Fibroblast of mammary gland (primary cell): ENCODE results near the gene ACOX2.
A peak's percentile ranks its signal among the peaks of the same experiment; 100 is the strongest.

Source experiments
- DNase-seq: peaks from one replicate; pipeline ENCODE4 v3.0.0-alpha.2; 2010; ENCODE audit warnings: low read depth
- H3K4me3 ChIP-seq: 2 replicates; pipeline ENCODE4 v1.5.1; 2011; ENCODE audit warnings: low read depth, mild to moderate bottlenecking, low read length, moderate library complexity; ENCODE audit not compliant: control insufficient read depth
- TF ChIP-seq, protein P1 (sequence below): conservative IDR thresholded peaks from 2 replicates; pipeline ENCODE4 v1.5.1; 2011; ENCODE audit warnings: low read depth, low read length, inconsistent platforms; ENCODE audit not compliant: control insufficient read depth, insufficient read depth

Gene ACOX2

DNA sequence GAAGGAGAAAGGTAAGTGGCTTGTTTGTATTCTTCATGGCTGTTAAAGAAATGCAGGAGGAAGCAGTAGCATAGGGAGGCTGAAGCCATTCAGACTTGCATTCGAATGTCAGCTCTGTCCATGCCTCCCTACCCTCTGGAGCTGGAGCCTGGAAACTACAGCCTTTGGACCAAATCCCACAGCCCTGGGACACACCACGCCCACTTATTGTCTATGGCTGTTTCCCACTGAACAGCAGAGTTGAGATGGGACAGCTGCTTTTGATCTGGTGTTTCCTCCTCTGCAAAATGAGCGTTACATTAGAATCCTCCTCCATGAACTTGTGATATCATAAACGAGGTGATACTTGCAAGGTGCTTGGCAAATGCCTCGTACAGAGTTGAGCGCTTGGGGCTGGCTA, 36.6 kb upstream of the ACOX2 start:
- H3K4me3 ChIP-seq = no peak overlapping the region
- TF ChIP-seq, protein P1, sequence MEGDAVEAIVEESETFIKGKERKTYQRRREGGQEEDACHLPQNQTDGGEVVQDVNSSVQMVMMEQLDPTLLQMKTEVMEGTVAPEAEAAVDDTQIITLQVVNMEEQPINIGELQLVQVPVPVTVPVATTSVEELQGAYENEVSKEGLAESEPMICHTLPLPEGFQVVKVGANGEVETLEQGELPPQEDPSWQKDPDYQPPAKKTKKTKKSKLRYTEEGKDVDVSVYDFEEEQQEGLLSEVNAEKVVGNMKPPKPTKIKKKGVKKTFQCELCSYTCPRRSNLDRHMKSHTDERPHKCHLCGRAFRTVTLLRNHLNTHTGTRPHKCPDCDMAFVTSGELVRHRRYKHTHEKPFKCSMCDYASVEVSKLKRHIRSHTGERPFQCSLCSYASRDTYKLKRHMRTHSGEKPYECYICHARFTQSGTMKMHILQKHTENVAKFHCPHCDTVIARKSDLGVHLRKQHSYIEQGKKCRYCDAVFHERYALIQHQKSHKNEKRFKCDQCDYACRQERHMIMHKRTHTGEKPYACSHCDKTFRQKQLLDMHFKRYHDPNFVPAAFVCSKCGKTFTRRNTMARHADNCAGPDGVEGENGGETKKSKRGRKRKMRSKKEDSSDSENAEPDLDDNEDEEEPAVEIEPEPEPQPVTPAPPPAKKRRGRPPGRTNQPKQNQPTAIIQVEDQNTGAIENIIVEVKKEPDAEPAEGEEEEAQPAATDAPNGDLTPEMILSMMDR = no peak
- DNase-seq = no peak

DNA sequence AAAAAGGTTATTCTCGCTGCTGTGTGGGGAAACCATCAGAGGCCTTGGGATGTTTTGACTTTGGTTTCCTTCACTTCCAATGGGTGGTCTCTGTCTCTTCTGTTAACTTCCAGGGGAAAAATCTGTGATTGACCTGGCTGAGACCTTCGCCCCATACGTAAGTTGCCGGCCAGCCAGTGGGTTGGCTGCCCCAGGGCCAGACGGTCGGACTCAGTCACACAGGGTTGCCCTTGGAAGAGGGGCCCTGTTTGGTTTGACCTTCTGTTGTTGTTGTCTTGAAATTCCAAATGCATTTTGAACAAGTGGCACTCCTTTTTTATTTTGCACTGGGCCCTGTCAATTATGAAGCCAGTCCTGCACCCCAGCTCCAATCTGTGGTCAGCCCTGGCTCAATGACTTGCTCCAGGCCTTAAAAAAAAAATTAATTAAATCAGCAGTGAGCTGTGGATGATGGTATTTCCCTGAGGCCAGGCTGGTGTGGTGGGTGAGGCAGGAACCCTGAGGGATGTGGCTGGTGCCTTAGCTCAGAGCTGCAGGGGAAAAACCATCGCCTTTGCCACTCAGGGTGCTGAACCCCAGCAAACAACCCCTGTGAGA, 35.7 kb upstream of the ACOX2 start:
- no peak for DNase-seq
- TF ChIP-seq, protein P1 = no peak
- H3K4me3 ChIP-seq = no peak overlapping the region

DNA sequence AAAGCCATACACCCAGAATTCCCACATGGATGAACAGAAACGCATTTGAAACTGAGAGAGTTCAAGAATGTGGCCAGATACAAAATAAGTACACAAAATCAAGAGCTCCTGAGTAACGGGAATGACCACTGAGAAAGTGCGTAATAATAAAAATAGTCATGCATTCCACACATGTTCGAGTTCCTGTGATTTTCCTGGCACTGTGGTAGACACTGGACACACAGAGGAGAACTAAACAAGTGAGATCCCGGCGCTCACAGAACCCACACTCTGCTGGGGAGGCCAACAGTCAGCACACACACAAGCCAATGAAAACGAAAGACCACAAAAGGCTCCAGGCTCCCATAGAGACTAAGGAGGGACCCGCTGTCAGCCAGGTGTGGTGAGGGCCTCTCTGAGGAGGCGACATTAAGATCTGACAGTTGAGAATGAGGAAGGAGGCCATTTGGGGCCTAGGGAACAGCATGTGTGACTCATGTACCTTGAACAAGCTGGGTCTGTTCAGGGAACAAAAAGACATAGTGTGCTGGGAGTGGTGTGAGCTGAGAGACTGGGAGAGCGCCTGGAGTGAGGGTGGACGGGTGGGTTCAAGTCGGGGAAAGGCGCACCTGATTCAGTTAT, 35.1 kb upstream of the ACOX2 start:
- TF ChIP-seq, protein P1 = no peak
- no peak for DNase-seq
- no peak overlapping the region for H3K4me3 ChIP-seq

DNA sequence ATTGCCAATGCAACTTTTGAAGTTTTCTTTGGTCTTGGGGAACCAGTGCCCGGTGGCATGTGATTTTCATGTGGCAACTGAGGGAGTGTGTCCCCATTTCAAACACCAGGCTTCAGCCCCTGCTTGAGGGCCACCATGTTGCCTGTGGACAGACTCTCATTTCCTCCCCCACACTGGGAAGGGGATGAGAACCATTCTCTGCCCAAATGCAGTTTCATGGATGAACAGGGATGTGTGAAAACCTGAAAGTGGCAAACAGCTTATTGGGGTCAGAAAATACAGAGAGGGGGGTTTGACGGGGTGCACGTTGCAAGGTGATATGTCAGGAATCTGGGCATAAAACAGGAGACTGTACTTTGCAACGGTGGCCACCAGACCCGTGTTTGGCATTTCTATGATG, 33.9 kb upstream of the ACOX2 start:
- H3K4me3 ChIP-seq = no peak overlapping the region
- TF ChIP-seq, protein P1 = no peak
- no peak for DNase-seq

DNA sequence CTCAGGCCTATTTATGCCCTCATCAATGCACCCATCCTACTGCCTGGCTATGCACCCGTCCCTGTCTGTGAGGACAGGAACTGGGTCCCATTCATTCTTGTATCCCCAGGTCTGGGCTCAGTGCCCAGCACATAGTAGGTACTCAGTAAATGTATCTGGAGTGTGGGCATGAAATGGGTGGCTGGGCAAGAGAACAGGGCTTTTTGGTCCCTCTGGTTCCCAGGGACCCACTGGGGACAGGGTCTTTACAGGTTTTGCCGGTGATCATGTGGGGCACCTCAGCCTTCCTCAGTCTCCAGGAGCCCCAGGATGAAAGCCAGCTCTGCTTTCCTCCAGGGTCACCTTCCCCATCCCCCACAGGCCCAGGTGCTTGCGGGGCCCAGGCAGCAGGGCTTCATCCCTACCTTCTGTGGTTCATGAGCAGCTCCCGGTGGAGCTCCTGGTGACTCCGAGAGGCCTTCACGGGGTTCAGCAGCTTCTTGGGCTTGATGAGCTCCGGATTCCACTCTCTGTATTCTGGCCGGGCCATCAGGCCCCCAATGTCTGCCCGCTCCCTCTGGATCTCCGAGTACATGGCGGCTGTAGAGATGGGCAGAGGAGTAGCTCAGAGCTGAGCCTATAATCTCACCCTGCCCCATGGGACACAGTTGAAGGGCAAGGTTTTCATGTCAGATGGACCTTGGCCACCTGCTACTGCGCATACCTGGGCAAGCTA, 32.5 kb upstream of the ACOX2 start:
- no peak overlapping the region for H3K4me3 ChIP-seq
- no peak for DNase-seq
- TF ChIP-seq, protein P1 = no peak

DNA sequence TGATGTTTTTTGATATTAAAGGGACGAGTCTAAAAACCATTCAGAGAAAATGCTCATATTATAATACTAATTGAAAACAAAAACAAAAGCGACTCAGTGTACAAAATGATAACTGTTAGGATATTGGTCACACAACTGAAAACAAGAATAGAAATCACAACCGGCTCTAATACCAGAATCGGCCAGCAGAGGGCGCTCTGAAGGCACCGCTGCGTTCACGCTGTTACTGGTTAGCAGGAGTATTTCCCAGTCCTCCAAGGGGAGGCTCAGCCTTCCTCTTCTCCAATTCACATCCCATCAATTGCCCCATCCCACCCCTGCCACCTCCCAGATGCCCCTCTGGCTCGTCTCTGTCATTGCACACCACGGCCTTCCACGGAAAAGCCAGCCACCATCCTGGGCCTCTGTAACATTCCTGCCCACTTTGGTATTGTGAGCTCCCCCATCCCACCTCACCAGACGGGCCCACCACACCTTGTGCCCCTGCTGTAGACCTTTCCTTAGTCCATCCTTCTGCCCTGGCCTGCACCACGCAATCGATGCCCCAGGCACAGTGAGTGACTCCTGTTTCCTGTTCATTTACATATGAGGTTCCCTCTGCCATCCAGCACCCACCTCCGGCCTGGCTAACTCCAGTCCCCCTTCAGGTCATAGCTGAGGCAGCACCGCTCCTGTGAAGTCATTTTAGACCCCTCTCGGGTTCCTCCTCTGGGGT, 31.7 kb upstream of the ACOX2 start:
- TF ChIP-seq, protein P1 = peak; percentile 97
- H3K4me3 ChIP-seq = no peak overlapping the region
- DNase-seq = peak; percentile 71
